Cardiac muscle cell (in vitro differentiated cells and primary cell): Measurements from ENCODE around the gene APBB2. TPM values are rescaled to one million over a fixed set of nuclear protein-coding genes. Genes with fewer than 3 reads are reported as not detected.

Experiments
- DNase-seq, 2 donors: peaks; one replicate each; pipeline versions ENCODE4 v3.0.0 to v3.0.0-alpha.2; 2010 to 2017; ENCODE audit warnings: low read depth in 1 of 2, low spot score in 1 of 2
- H3K27ac ChIP-seq: fragments of 200-600 bp; sonication (generic); 2 replicates; pipeline ENCODE4 v1.5.1; 2016
- H3K27me3 ChIP-seq: fragments of 200-600 bp; sonication (generic); 2 replicates; pipeline ENCODE4 v1.6.0; 2016; ENCODE audit warnings: control low read depth
- H3K36me3 ChIP-seq: fragments of 200-600 bp; sonication (generic); 2 replicates; pipeline ENCODE4 v1.5.1; 2016; ENCODE audit warnings: control low read depth
- H3K4me1 ChIP-seq: fragments of 200-600 bp; sonication (generic); 2 replicates; pipeline ENCODE4 v1.8.1; 2017; ENCODE audit warnings: low read depth, mild to moderate bottlenecking, mixed run types
- H3K4me3 ChIP-seq: fragments of 200-600 bp; sonication (generic); 2 replicates; pipeline ENCODE4 v1.5.1; 2016; ENCODE audit warnings: mild to moderate bottlenecking
- H3K9me3 ChIP-seq: fragments of 200-600 bp; sonication (generic); 2 replicates; pipeline ENCODE4 v1.5.1; 2017; ENCODE audit warnings: low read depth, mild to moderate bottlenecking, control low read depth
- CTCF ChIP-seq: IDR thresholded peaks from 2 replicates; pipeline ENCODE4 v1.5.1; 2012; ENCODE audit warnings: low read depth, mild to moderate bottlenecking, low read length
- polyA plus RNA-seq: library from polyadenylated mRNA; unstranded; fragments of >200 nt; fragmentation: Nextera tagmentation; extraction: Ambion mirVana; gene quantifications from 2 replicates; pipeline ENCODE4 v1.2.1, GENCODE V29; 2016
- total RNA-seq: library from RNA; depleted of rRNA; stranded (reverse); fragments of >200 nt; gene quantifications from 2 replicates; pipeline ENCODE4 v1.2.3, GENCODE V29; 2016

Gene APBB2
- total and polyA plus RNA-seq, 2 experiments from 2014 or later, result 4.6 to 14.9 TPM

GRCh38 chr4:41092128-41092527 lies 122.2 kb downstream of the APBB2 start:
- no peak for DNase-seq
- no peak overlapping the region for H3K27ac ChIP-seq
- H3K36me3 ChIP-seq, result no peaks in the 10 kb centered on the region
- no peak overlapping the region for H3K4me3 ChIP-seq
- H3K27me3 ChIP-seq, result no peaks in the 10 kb centered on the region
- H3K4me1 ChIP-seq, result peaks cover 6% of the 10 kb centered on the region
- no peaks in the 10 kb centered on the region for H3K9me3 ChIP-seq
- no peak for TF ChIP-seq CTCF

- H3K36me3 ChIP-seq, result no peaks in the 10 kb centered on the region
- H3K4me3 ChIP-seq, result no peak overlapping the region
- no peak overlapping the region for H3K27ac ChIP-seq
- H3K27me3 ChIP-seq, result no peaks in the 10 kb centered on the region
- no peaks in the 10 kb centered on the region for H3K9me3 ChIP-seq
- TF ChIP-seq CTCF, result no peak
- H3K4me1 ChIP-seq, result no peaks in the 10 kb centered on the region
- no peak for DNase-seq
These were observed 132.5 kb downstream of the APBB2 start for GRCh38 chr4:41081847-41082246.

GRCh38 chr4:41080976-41081375 lies 133.4 kb downstream of the APBB2 start:
- Histone ChIP-seq H3K4me1 (no peaks in the 10 kb centered on the region), H3K4me3 (no peak overlapping the region), H3K27me3 (no peaks in the 10 kb centered on the region), H3K9me3 (no peaks in the 10 kb centered on the region), H3K36me3 (no peaks in the 10 kb centered on the region), H3K27ac (no peak overlapping the region)
- no peak for DNase-seq
- TF ChIP-seq CTCF, result no peak

GRCh38 chr4:41079881-41080560 lies 134.3 kb downstream of the APBB2 start:
- H3K27ac ChIP-seq, result no peak overlapping the region

GRCh38 chr4:41077628-41078027 lies 136.7 kb downstream of the APBB2 start:
- Histone ChIP-seq H3K4me3 (no peak overlapping the region), H3K4me1 (no peaks in the 10 kb centered on the region), H3K9me3 (no peaks in the 10 kb centered on the region), H3K27ac (no peak overlapping the region), H3K27me3 (no peaks in the 10 kb centered on the region), H3K36me3 (no peaks in the 10 kb centered on the region)
- TF ChIP-seq CTCF, result no peak
- no peak for DNase-seq

More at GRCh38 chr4:41079881-41080560, 134.3 kb downstream of the APBB2 start:
- Histone ChIP-seq H3K9me3 (no peaks in the 10 kb centered on the region), H3K4me1 (no peaks in the 10 kb centered on the region), H3K36me3 (no peaks in the 10 kb centered on the region), H3K27me3 (no peaks in the 10 kb centered on the region), H3K4me3 (no peak overlapping the region)
- DNase-seq, result no peak
- TF ChIP-seq CTCF, result no peak
